ENCODE measurements around the gene SART3.

SART3 gene, protein sequence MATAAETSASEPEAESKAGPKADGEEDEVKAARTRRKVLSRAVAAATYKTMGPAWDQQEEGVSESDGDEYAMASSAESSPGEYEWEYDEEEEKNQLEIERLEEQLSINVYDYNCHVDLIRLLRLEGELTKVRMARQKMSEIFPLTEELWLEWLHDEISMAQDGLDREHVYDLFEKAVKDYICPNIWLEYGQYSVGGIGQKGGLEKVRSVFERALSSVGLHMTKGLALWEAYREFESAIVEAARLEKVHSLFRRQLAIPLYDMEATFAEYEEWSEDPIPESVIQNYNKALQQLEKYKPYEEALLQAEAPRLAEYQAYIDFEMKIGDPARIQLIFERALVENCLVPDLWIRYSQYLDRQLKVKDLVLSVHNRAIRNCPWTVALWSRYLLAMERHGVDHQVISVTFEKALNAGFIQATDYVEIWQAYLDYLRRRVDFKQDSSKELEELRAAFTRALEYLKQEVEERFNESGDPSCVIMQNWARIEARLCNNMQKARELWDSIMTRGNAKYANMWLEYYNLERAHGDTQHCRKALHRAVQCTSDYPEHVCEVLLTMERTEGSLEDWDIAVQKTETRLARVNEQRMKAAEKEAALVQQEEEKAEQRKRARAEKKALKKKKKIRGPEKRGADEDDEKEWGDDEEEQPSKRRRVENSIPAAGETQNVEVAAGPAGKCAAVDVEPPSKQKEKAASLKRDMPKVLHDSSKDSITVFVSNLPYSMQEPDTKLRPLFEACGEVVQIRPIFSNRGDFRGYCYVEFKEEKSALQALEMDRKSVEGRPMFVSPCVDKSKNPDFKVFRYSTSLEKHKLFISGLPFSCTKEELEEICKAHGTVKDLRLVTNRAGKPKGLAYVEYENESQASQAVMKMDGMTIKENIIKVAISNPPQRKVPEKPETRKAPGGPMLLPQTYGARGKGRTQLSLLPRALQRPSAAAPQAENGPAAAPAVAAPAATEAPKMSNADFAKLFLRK
- 74.0 to 104 (median 83.5) reads per million in 3 donors for total RNA-seq

DNA sequence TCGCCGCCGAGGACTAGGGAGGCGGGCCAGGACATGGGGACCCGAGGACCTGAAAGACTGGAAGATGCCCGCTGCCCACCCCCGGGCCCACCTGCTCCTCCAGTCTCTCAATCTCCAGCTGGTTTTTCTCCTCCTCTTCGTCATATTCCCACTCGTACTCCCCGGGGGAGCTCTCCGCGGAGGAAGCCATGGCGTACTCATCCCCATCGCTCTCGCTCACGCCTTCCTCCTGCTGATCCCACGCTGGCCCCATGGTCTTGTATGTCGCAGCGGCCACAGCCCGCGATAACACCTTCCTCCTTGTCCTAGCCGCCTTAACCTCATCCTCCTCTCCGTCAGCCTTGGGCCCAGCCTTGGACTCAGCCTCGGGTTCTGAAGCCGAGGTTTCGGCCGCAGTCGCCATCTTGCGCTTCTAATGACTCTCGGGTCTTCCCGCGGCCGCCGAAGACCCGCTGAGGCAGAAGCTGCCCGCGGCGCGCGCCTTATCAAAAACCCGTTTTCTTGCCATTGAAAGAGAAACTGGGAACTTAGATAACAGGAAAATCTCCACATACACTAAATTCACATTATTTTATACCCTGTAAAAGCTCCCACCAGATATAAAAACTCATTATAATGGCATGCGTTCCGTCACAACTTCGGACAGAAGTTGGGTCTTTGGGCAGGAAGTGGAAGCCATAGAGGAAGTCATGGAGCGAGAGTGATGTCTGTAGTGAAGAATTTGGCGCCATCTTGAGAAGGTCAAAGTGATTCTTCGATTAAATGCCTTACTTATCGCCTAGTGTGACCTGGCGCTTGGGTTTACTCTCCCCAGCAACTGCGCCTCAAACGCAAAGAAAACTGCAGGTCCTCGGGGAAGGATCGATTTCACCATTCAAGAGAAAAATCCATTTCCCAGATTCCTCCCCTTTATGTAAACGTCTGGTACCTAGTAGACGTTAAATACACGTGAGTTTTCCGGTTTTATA is at the start of gene SART3:
Gene SART3 (minus strand): TSS at position 422 of the 968 bp plus-strand sequence. CDS start 19 bp downstream, at position 403.
- H3K4me3 ChIP-seq (ENCODE audit: insufficient read depth, low read depth, low read length, poor library complexity, severe bottlenecking), result peak within 1 kb of the TSS; percentile 96
- peaks cover 30% of the 10 kb centered on the region for H3K4me1 ChIP-seq (ENCODE audit: control insufficient read depth, insufficient read depth, low read length, poor library complexity, severe bottlenecking)
- H3K9me3 ChIP-seq (ENCODE audit: control insufficient read depth, low read length), result no peaks in the 10 kb centered on the region
- peak within 1 kb of the TSS; percentile 90 for H3K27ac ChIP-seq (ENCODE audit: insufficient read depth, low read length, poor library complexity, severe bottlenecking)
- peaks cover 19% of the 10 kb centered on the region for H3K36me3 ChIP-seq (ENCODE audit: control insufficient read depth, insufficient read depth, low read length)
- DNase-seq, result peak; percentile 47 to 74 (median 70)
- no peaks in the 10 kb centered on the region for H3K27me3 ChIP-seq (replicated peaks; ENCODE audit: control insufficient read depth, insufficient read depth, low read length, poor library complexity, severe bottlenecking)

DNA sequence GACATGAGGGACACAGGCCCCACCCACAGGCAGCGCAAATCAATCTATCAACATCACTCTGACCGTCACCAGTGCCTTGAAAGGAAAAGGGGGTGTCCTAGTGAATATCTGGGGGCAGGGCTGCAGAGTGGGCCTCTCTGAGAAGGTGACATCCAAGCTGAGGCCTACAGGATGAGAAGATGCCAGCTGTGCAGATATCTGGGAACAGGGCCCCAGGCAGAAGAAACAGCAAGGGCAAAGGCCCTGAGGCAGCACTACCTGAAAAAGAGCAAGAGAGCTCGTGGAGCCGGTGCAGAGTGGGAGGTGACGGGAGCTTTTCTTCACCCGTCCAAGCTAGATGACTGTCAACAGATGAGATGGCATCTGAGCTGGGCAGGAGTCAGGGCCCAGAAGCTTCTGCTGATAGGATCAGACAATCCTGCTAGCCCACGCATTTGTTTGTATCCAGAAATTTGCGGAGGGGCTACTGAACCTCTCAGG is 49.4 kb upstream of the SART3 start:
- no peaks in the 10 kb centered on the region for H3K4me1 ChIP-seq (ENCODE audit: control insufficient read depth, insufficient read depth, low read length, poor library complexity, severe bottlenecking)
- no peak overlapping the region for H3K4me3 ChIP-seq (ENCODE audit: insufficient read depth, low read depth, low read length, poor library complexity, severe bottlenecking)
- no peak for DNase-seq
- H3K27me3 ChIP-seq (replicated peaks; ENCODE audit: control insufficient read depth, insufficient read depth, low read length, poor library complexity, severe bottlenecking), result no peaks in the 10 kb centered on the region
- no peaks in the 10 kb centered on the region for H3K36me3 ChIP-seq (ENCODE audit: control insufficient read depth, insufficient read depth, low read length)
- H3K9me3 ChIP-seq (ENCODE audit: control insufficient read depth, low read length), result no peaks in the 10 kb centered on the region
- no peak overlapping the region for H3K27ac ChIP-seq (ENCODE audit: insufficient read depth, low read length, poor library complexity, severe bottlenecking)

DNA sequence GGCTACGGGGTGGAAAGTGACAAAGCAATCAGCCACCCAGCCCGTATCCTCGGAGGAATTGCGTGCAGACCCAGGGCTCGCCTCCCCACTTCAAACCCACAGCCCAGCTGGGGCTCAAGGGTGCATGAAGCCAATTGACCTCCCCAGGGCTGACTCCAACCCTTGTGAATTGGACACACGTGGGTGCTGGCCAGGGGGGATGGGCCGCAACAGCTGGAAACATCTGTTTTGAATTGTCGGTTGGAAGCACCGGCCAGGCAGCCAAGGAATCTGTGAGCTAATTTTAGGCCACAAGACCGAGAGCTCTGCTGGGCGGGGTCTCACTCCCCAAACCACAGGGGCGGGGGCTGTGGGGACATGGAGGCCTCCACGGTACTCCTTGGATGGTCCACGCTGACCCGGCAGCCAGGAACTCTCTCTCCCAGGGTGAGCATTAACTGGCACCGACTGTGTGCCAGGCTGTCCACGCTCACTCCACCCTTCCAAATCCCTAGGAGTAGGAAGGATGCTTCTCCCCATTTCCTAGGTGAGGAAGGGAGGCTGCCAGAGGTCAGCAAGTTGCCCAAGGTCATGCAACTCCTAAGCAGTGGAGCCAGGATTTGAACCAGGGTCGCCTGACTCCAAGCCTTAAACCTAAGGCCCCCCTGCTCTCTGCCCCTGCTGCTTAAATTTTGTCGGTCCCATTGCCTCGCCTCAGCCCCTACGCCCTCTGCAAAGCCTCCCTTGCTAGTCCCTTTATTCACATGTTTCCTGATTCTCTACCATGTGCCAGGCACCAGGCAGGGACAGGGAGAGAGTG is 48.8 kb upstream of the SART3 start:
- Histone ChIP-seq H3K27ac (ENCODE audit: insufficient read depth, low read length, poor library complexity, severe bottlenecking) (no peak overlapping the region), H3K4me3 (ENCODE audit: insufficient read depth, low read depth, low read length, poor library complexity, severe bottlenecking) (no peak overlapping the region), H3K36me3 (ENCODE audit: control insufficient read depth, insufficient read depth, low read length) (no peaks in the 10 kb centered on the region), H3K27me3 (replicated peaks; ENCODE audit: control insufficient read depth, insufficient read depth, low read length, poor library complexity, severe bottlenecking) (no peaks in the 10 kb centered on the region), H3K4me1 (ENCODE audit: control insufficient read depth, insufficient read depth, low read length, poor library complexity, severe bottlenecking) (no peaks in the 10 kb centered on the region), H3K9me3 (ENCODE audit: control insufficient read depth, low read length) (no peaks in the 10 kb centered on the region)
- no peak for DNase-seq

DNA sequence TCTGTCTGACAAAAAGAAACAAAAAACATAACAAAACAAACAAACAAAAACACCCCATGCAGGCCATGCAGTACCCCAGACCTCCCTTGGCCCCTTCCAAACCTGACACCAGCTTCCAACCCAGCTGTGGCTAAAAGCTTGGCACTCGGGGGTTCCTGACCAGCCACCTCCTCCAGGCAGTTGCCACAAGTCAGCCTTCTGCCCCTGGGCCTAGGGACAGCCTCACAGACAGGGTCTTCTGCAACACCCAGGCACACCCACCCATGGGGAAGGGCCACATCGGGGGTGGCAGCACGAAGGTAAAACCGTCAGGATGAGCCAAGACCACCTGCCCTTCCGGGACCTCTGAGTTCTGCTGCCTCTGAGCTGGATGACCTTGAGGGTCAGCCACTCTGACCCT is 47.6 kb upstream of the SART3 start:
- Histone ChIP-seq H3K36me3 (ENCODE audit: control insufficient read depth, insufficient read depth, low read length) (no peaks in the 10 kb centered on the region), H3K27ac (ENCODE audit: insufficient read depth, low read length, poor library complexity, severe bottlenecking) (no peak overlapping the region), H3K4me3 (ENCODE audit: insufficient read depth, low read depth, low read length, poor library complexity, severe bottlenecking) (no peak overlapping the region), H3K9me3 (ENCODE audit: control insufficient read depth, low read length) (no peaks in the 10 kb centered on the region), H3K27me3 (replicated peaks; ENCODE audit: control insufficient read depth, insufficient read depth, low read length, poor library complexity, severe bottlenecking) (no peaks in the 10 kb centered on the region), H3K4me1 (ENCODE audit: control insufficient read depth, insufficient read depth, low read length, poor library complexity, severe bottlenecking) (no peaks in the 10 kb centered on the region)
- DNase-seq, result no peak

DNA sequence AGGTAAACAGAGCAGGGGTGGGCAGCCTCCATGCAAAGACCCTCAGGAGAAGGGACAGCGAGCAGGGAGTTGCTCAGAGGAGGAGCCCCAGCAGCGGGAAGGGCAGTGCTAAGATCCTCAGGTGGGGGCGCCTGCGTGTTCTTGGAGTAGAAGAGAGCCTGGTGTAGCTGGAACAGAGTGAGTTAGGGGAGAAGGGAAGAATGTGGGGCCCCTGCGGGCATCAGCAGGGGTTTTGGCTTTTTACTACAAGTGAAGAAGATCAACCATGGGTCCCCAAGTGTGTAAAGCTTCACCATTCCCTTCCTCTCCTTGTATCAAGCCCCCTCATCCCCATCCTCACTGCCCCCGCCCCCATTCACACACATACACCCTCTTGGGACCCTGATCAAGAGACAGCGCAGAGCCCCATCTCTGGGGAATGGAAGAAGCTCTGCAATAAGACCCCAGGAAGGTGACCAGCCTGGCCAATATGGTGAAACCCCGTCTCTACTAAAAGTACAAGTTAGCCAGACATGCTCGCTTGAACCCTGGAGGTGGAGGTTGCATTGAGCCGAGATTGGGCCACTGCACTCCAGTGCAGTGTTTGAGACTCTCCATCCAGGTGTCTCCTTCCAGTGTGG is 47.1 kb upstream of the SART3 start:
- DNase-seq, result no peak
- Histone ChIP-seq H3K9me3 (ENCODE audit: control insufficient read depth, low read length) (no peaks in the 10 kb centered on the region), H3K27ac (ENCODE audit: insufficient read depth, low read length, poor library complexity, severe bottlenecking) (no peak overlapping the region), H3K4me3 (ENCODE audit: insufficient read depth, low read depth, low read length, poor library complexity, severe bottlenecking) (no peak overlapping the region), H3K36me3 (ENCODE audit: control insufficient read depth, insufficient read depth, low read length) (no peaks in the 10 kb centered on the region), H3K27me3 (replicated peaks; ENCODE audit: control insufficient read depth, insufficient read depth, low read length, poor library complexity, severe bottlenecking) (no peaks in the 10 kb centered on the region), H3K4me1 (ENCODE audit: control insufficient read depth, insufficient read depth, low read length, poor library complexity, severe bottlenecking) (no peaks in the 10 kb centered on the region)

DNA sequence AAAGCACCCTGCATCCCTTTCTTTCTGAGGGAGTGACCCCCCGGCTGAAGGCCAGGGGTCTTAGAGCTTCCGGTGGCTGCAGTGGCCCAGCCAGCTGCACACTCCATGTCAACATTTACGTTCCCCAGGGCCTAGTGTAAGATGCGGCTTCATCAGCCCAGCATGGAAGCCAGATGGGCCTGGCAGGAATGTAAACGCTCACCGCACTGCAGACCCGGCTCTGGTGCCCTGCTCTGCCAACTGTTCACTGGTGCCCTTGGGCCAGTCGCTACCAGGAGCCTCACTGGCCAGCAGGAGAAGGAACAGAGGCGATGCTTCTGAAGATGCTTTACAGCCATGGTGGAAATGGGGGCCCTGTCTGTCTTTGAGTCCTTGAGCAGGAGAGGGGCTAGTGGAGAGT is 45.5 kb upstream of the SART3 start:
- H3K27me3 ChIP-seq (replicated peaks; ENCODE audit: control insufficient read depth, insufficient read depth, low read length, poor library complexity, severe bottlenecking), result no peaks in the 10 kb centered on the region
- no peak for DNase-seq
- H3K4me3 ChIP-seq (ENCODE audit: insufficient read depth, low read depth, low read length, poor library complexity, severe bottlenecking), result no peak overlapping the region
- no peaks in the 10 kb centered on the region for H3K4me1 ChIP-seq (ENCODE audit: control insufficient read depth, insufficient read depth, low read length, poor library complexity, severe bottlenecking)
- no peaks in the 10 kb centered on the region for H3K36me3 ChIP-seq (ENCODE audit: control insufficient read depth, insufficient read depth, low read length)
- no peaks in the 10 kb centered on the region for H3K9me3 ChIP-seq (ENCODE audit: control insufficient read depth, low read length)
- no peak overlapping the region for H3K27ac ChIP-seq (ENCODE audit: insufficient read depth, low read length, poor library complexity, severe bottlenecking)

DNA sequence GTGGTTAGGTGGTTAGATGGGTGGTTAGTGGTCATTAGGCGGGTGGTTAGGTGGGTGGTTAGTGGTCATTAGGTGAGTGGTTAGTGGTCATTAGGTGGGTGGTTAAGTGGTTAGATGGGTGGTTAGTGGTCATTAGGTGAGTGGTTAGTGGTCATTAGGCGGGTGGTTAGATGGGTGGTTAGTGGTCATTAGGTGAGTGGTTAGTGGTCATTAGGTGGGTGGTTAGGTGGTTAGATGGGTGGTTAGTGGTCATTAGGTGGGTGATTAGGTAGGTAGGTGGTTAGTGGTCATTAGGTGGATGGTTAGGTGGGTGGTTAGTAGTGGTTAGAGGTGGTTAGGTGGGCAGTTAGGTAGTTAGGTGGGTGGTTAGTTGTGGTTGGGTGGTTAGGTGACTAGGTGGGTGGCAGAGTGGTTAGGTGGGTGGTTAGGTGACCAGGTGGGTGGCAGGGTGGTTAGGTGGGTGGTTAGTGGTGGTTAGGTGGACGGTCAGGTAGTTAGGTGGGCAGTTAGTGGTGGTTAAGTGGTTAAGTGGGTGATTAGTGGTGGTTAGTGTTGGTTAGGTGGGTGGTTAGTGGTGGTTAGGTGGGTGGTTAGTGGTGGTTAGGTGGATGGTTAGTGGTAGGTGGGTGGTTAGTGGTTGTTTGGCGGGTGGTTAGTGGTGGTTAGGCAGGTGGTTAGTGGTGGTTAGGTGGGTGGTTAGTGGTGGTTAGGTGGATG is 44.9 kb upstream of the SART3 start:
- no peak for DNase-seq
- Histone ChIP-seq H3K27me3 (replicated peaks; ENCODE audit: control insufficient read depth, insufficient read depth, low read length, poor library complexity, severe bottlenecking) (no peaks in the 10 kb centered on the region), H3K4me3 (ENCODE audit: insufficient read depth, low read depth, low read length, poor library complexity, severe bottlenecking) (no peak overlapping the region), H3K36me3 (ENCODE audit: control insufficient read depth, insufficient read depth, low read length) (no peaks in the 10 kb centered on the region), H3K4me1 (ENCODE audit: control insufficient read depth, insufficient read depth, low read length, poor library complexity, severe bottlenecking) (no peaks in the 10 kb centered on the region), H3K27ac (ENCODE audit: insufficient read depth, low read length, poor library complexity, severe bottlenecking) (no peak overlapping the region), H3K9me3 (ENCODE audit: control insufficient read depth, low read length) (no peaks in the 10 kb centered on the region)

DNA sequence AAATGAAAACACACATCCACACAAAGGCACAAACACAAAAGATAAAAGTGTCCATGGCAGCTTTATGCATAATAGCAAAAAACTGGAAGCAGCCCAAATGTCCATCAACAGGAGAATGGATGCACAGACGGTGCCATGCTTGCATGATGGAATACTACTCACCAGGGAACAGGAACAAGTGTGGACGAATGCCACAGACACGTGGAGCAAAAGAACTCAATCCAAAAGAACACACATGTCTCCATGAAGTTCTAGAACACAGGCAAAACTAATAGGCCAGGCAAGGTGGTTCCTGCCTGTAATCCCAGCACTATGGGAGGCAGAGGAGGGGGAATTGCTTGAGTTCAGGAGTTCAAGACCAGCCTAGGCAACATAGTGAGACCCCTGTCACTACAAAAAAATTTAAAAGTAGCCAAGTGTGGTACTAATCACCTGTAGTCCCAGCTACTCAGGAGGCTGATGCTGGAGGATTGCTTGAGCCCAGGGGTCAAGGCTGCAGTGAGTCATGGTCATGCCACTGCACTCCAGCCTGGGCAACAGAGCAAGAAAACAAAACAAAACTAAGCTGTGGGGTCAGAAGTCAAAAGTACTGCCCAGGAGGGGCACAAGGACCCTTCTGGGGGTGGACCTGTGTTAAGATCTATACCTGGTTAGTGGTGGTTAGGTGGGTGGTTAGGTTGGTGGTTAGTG is 44.2 kb upstream of the SART3 start:
- DNase-seq, result no peak
- no peaks in the 10 kb centered on the region for H3K9me3 ChIP-seq (ENCODE audit: control insufficient read depth, low read length)
- H3K4me3 ChIP-seq (ENCODE audit: insufficient read depth, low read depth, low read length, poor library complexity, severe bottlenecking), result no peak overlapping the region
- no peak overlapping the region for H3K27ac ChIP-seq (ENCODE audit: insufficient read depth, low read length, poor library complexity, severe bottlenecking)
- H3K36me3 ChIP-seq (ENCODE audit: control insufficient read depth, insufficient read depth, low read length), result no peaks in the 10 kb centered on the region
- no peaks in the 10 kb centered on the region for H3K27me3 ChIP-seq (replicated peaks; ENCODE audit: control insufficient read depth, insufficient read depth, low read length, poor library complexity, severe bottlenecking)
- H3K4me1 ChIP-seq (ENCODE audit: control insufficient read depth, insufficient read depth, low read length, poor library complexity, severe bottlenecking), result no peaks in the 10 kb centered on the region
